Measurements from ENCODE around the gene ARHGAP6. TPM values are rescaled to one million over a fixed set of nuclear protein-coding genes. Genes with fewer than 3 reads are reported as not detected.

Gene ARHGAP6
- total RNA-seq, 1 donor from 2014 or later: 1.2 TPM

DNA sequence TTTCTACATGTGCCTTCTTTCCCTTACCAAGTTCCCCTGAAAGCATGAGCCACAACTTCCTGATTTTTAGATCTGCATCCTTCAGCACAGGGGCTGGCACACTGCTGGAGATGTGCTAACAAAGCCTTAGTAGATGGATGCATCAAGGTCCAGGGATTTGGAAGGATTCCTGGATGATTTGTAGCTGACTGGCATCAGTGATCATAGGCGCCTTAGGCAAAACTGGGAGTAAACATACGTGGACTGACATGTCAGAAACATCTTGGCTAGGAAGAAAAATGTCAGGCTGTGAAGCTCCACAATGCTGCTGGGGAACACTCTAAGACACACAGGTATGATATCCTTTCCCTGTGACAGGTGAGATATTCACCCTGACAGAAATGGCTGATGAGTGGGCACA lies 216.1 kb downstream of the ARHGAP6 start:
- H3K27ac Mint-ChIP-seq: no peak overlapping the region
- no peak for DNase-seq (ENCODE audit: low spot score)
- Histone ChIP-seq H3K9me3 (ENCODE audit: low read depth) (no peaks in the 10 kb centered on the region), H3K9ac (no peak overlapping the region), H4K20me1 (ENCODE audit: low read depth) (no peaks in the 10 kb centered on the region), H3K27me3 (no peaks in the 10 kb centered on the region), H3K79me2 (ENCODE audit: low read depth) (no peaks in the 10 kb centered on the region), H3F3A (ENCODE audit: low read depth) (no peaks in the 10 kb centered on the region), H3K36me3 (no peaks in the 10 kb centered on the region), H3K27ac (no peak overlapping the region), H2AFZ (replicated peaks) (no peak overlapping the region), H3K4me2 (no peak overlapping the region), H3K4me3 (no peak overlapping the region), H3K4me1 (no peaks in the 10 kb centered on the region)
- H3K36me3 Mint-ChIP-seq: no peaks in the 10 kb centered on the region
- H3K9me3 Mint-ChIP-seq: no peaks in the 10 kb centered on the region
- TF ChIP-seq EZH2phosphoT487 (IDR thresholded peaks at IDR 0.05): no peak
- no peak overlapping the region for H3K4me3 Mint-ChIP-seq
- peaks cover 6% of the 10 kb centered on the region for H3K4me1 Mint-ChIP-seq
- H3K27me3 Mint-ChIP-seq (ENCODE audit: insufficient read depth, low read depth): no peaks in the 10 kb centered on the region

DNA sequence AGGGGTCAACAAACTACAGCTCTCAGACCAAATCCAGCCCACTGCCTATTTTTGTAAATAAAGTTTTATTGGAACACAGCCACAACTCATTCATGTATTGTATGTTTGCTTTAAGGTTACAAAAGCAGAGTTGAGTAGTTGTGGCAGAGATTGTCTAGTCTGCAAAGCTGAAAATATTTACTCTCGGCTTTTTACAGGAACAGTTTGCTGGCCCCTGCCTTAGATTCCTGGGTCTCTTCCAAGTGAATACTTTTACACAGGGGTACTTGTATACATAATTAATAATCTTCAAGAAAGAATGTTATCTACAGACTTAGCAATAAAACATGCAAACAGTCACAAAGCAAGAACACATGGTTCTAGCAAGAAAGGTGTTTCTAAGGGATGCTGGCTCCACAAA lies 218.3 kb downstream of the ARHGAP6 start:
- H3K9ac ChIP-seq: no peak overlapping the region
- no peaks in the 10 kb centered on the region for H3K79me2 ChIP-seq (ENCODE audit: low read depth)
- no peak for DNase-seq (ENCODE audit: low spot score)
- no peaks in the 10 kb centered on the region for H3K4me1 ChIP-seq
- TF ChIP-seq EZH2phosphoT487 (IDR thresholded peaks at IDR 0.05) (no peak), EZH2 (IDR thresholded peaks at IDR 0.05) (no peak), CTCF (IDR thresholded peaks at IDR 0.05) (no peak)
- Mint-ChIP-seq H3K36me3 (no peaks in the 10 kb centered on the region), H3K9me3 (no peaks in the 10 kb centered on the region), H3K4me3 (no peak overlapping the region), H3K4me1 (peaks cover 6% of the 10 kb centered on the region), H3K27me3 (ENCODE audit: insufficient read depth, low read depth) (peaks cover 2% of the 10 kb centered on the region), H3K27ac (no peak overlapping the region)
- H3K9me3 ChIP-seq (ENCODE audit: low read depth): no peaks in the 10 kb centered on the region
- H3K36me3 ChIP-seq: no peaks in the 10 kb centered on the region
- no peak overlapping the region for H3K27ac ChIP-seq
- H3K27me3 ChIP-seq: no peaks in the 10 kb centered on the region
- no peak overlapping the region for H3K4me3 ChIP-seq
- H3F3A ChIP-seq (ENCODE audit: low read depth): no peaks in the 10 kb centered on the region
- H4K20me1 ChIP-seq (ENCODE audit: low read depth): no peaks in the 10 kb centered on the region
- no peak overlapping the region for H2AFZ ChIP-seq (replicated peaks)
- no peak overlapping the region for H3K4me2 ChIP-seq

DNA sequence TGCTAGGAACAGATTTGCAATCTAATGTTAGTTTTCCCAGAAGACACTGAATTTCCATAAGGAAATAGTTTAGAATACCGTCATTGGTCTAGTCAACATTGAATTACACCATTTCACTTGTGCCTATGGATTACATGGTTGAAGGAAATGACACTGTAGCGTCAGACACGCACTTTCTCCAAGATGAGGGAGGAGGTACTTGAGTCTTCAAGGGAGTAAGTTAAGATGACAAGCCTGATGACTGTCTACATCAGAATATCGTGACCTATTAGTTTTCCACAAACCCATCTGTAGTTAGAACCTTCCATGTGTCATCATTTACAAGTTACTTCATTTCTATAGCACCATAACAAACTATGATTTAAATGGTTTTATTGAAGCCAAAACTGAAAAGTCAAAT lies 218.8 kb downstream of the ARHGAP6 start:
- Histone ChIP-seq H3K9me3 (ENCODE audit: low read depth) (no peaks in the 10 kb centered on the region), H3K4me2 (no peak overlapping the region), H3K9ac (no peak overlapping the region), H3K36me3 (no peaks in the 10 kb centered on the region), H2AFZ (replicated peaks) (no peak overlapping the region), H3K4me1 (no peaks in the 10 kb centered on the region), H3K27me3 (no peaks in the 10 kb centered on the region), H3K27ac (no peak overlapping the region), H3F3A (ENCODE audit: low read depth) (no peaks in the 10 kb centered on the region), H3K79me2 (ENCODE audit: low read depth) (no peaks in the 10 kb centered on the region), H4K20me1 (ENCODE audit: low read depth) (no peaks in the 10 kb centered on the region), H3K4me3 (no peak overlapping the region)
- peaks cover 2% of the 10 kb centered on the region for H3K27me3 Mint-ChIP-seq (ENCODE audit: insufficient read depth, low read depth)
- no peak for DNase-seq (ENCODE audit: low spot score)
- H3K4me3 Mint-ChIP-seq: no peak overlapping the region
- no peaks in the 10 kb centered on the region for H3K9me3 Mint-ChIP-seq
- no peaks in the 10 kb centered on the region for H3K36me3 Mint-ChIP-seq
- TF ChIP-seq EZH2phosphoT487 (IDR thresholded peaks at IDR 0.05): no peak
- TF ChIP-seq CTCF (IDR thresholded peaks at IDR 0.05): no peak
- TF ChIP-seq EZH2 (IDR thresholded peaks at IDR 0.05): no peak
- peaks cover 6% of the 10 kb centered on the region for H3K4me1 Mint-ChIP-seq
- no peak overlapping the region for H3K27ac Mint-ChIP-seq

DNA sequence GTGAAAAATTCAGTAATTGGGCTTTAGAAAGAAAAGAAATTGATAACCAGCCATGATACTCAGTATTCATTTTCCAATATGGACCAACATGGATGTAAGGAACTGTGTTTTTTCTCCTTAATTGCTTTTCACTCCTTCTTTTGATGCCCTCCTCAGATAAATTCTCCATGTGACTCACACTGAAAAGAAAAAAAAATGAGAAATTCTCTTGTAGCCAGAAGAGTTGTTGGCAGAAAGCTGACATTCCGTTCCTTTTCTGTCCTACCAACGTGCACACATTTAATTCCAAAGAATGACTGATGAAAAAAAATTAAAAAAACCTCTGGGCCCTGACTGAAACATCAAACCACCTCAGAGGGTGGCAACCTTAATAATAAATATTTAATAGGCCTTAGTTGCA lies 219.4 kb downstream of the ARHGAP6 start:
- Histone ChIP-seq H3K79me2 (ENCODE audit: low read depth) (no peaks in the 10 kb centered on the region), H2AFZ (replicated peaks) (no peak overlapping the region), H3K4me1 (no peaks in the 10 kb centered on the region), H3F3A (ENCODE audit: low read depth) (no peaks in the 10 kb centered on the region), H3K27ac (no peak overlapping the region), H3K4me3 (no peak overlapping the region), H3K4me2 (no peak overlapping the region), H3K9ac (no peak overlapping the region), H3K9me3 (ENCODE audit: low read depth) (no peaks in the 10 kb centered on the region), H3K27me3 (no peaks in the 10 kb centered on the region), H3K36me3 (no peaks in the 10 kb centered on the region), H4K20me1 (ENCODE audit: low read depth) (no peaks in the 10 kb centered on the region)
- no peak for DNase-seq (ENCODE audit: low spot score)
- TF ChIP-seq EZH2phosphoT487 (IDR thresholded peaks at IDR 0.05) (no peak), EZH2 (IDR thresholded peaks at IDR 0.05) (no peak), CTCF (IDR thresholded peaks at IDR 0.05) (no peak)
- Mint-ChIP-seq H3K27me3 (ENCODE audit: insufficient read depth, low read depth) (peaks cover 2% of the 10 kb centered on the region), H3K36me3 (no peaks in the 10 kb centered on the region), H3K4me3 (no peak overlapping the region), H3K27ac (no peak overlapping the region), H3K4me1 (peaks cover 6% of the 10 kb centered on the region), H3K9me3 (no peaks in the 10 kb centered on the region)

Data from neural progenitor cell (in vitro differentiated cells).